Gastroesophageal sphincter (tissue), 3 donors: Measurements from ENCODE around the gene TTLL1.

ENCODE experiments used
- EP300 ChIP-seq: sonication (generic); formaldehyde crosslinking; IDR thresholded peaks from one replicate; pipeline ENCODE4 v1.6.1; 2017; ENCODE audit warnings: antibody characterized with exemption, mild to moderate bottlenecking
- TF ChIP-seq, protein P1 (sequence below), 4 experiments: fragments of 200-600 bp in 2 of 4; fragments of 450-650 bp in 2 of 4; sonication (generic) in 1 of 4; IDR thresholded peaks; one replicate each; pipeline ENCODE4 v1.5.1; 2017 to 2019; ENCODE audit warnings: antibody characterized with exemption in 4 of 4, mild to moderate bottlenecking in 2 of 4, moderate library complexity in 2 of 4

DNA sequence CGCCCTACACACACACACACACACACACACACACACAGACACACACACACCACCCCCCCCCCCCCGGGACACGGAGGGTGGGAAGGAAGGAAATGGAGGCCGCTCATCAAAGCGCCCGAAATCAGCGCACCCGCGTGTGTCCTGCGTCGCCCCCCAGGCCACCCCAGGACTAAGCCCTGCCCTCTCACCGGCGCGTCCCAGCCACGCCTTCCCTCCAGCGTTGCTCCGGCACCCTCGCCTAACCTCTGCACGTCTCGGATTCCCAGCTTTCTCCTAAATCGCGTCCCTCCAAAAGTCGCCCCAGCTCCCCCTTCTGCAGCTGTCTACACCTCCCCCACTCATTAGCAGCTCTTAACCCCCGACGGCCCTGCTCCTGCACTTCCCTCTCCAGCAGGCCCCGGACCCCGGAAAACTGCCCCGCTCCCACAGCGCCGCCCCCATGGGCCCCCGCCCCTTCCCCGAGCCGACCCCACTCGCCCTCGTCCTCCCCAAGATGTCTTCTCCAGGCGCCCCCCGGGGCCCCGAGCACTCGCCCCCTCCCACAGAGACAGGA lies 74.8 kb downstream of the TTLL1 start:
- TF ChIP-seq, protein P1, sequence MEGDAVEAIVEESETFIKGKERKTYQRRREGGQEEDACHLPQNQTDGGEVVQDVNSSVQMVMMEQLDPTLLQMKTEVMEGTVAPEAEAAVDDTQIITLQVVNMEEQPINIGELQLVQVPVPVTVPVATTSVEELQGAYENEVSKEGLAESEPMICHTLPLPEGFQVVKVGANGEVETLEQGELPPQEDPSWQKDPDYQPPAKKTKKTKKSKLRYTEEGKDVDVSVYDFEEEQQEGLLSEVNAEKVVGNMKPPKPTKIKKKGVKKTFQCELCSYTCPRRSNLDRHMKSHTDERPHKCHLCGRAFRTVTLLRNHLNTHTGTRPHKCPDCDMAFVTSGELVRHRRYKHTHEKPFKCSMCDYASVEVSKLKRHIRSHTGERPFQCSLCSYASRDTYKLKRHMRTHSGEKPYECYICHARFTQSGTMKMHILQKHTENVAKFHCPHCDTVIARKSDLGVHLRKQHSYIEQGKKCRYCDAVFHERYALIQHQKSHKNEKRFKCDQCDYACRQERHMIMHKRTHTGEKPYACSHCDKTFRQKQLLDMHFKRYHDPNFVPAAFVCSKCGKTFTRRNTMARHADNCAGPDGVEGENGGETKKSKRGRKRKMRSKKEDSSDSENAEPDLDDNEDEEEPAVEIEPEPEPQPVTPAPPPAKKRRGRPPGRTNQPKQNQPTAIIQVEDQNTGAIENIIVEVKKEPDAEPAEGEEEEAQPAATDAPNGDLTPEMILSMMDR (IDR thresholded peaks at IDR 0.05): no peak
- no peak for TF ChIP-seq EP300
